Fibroblast of pulmonary artery (primary cell): ENCODE results near the gene BANF1.

ENCODE experiments used
- DNase-seq: peaks from one replicate; pipeline ENCODE4 v3.0.0-alpha.2; 2010; ENCODE audit warnings: low read depth
- H3K4me3 ChIP-seq: replicated peaks from 2 replicates; pipeline ENCODE4 v1.5.1; 2011; ENCODE audit warnings: low read depth, mild to moderate bottlenecking, control low read depth, low read length, moderate library complexity
- CTCF ChIP-seq: IDR thresholded peaks from 2 replicates; pipeline ENCODE4 v1.5.1; 2011; ENCODE audit warnings: mild to moderate bottlenecking, control low read depth, low read length, inconsistent platforms; ENCODE audit errors: missing control alignments

BANF1 gene

GRCh38 chr11:66026017-66026529 is 23.8 kb downstream of the BANF1 start, which contains the start of gene CATSPER1:
Gene CATSPER1, minus strand, starts transcription at chr11:66026479. Its CDS starts 100 bp downstream, at chr11:66026379.
- no peak within 1 kb of the TSS for H3K4me3 ChIP-seq
- no peak for TF ChIP-seq CTCF
- DNase-seq = no peak

GRCh38 chr11:66032957-66033735 is 30.8 kb downstream of the BANF1 start:
- no peak overlapping the region for H3K4me3 ChIP-seq
- TF ChIP-seq CTCF = no peak
- DNase-seq = no peak

GRCh38 chr11:66035653-66036333 is 33.5 kb downstream of the BANF1 start:
- no peak for TF ChIP-seq CTCF
- DNase-seq = no peak
- no peak overlapping the region for H3K4me3 ChIP-seq

GRCh38 chr11:66036334-66036710 is 34.0 kb downstream of the BANF1 start:
- H3K4me3 ChIP-seq = no peak overlapping the region
- DNase-seq = no peak
- TF ChIP-seq CTCF = no peak

GRCh38 chr11:66037327-66037726 is 35.0 kb downstream of the BANF1 start:
- no peak for TF ChIP-seq CTCF
- no peak for DNase-seq
- H3K4me3 ChIP-seq = no peak overlapping the region

- TF ChIP-seq CTCF = no peak
- no peak overlapping the region for H3K4me3 ChIP-seq
- no peak for DNase-seq
These were observed 37.5 kb downstream of the BANF1 start for GRCh38 chr11:66039765-66040164.
